HK-2 (cell line): ENCODE measurements around the gene ABCC1.

ENCODE experiments used
- DNase-seq: peaks from one replicate; pipeline ENCODE4 v3.0.0-alpha.2; 2018; ENCODE audit not compliant: unreplicated experiment

The ABCC1 gene

DNA sequence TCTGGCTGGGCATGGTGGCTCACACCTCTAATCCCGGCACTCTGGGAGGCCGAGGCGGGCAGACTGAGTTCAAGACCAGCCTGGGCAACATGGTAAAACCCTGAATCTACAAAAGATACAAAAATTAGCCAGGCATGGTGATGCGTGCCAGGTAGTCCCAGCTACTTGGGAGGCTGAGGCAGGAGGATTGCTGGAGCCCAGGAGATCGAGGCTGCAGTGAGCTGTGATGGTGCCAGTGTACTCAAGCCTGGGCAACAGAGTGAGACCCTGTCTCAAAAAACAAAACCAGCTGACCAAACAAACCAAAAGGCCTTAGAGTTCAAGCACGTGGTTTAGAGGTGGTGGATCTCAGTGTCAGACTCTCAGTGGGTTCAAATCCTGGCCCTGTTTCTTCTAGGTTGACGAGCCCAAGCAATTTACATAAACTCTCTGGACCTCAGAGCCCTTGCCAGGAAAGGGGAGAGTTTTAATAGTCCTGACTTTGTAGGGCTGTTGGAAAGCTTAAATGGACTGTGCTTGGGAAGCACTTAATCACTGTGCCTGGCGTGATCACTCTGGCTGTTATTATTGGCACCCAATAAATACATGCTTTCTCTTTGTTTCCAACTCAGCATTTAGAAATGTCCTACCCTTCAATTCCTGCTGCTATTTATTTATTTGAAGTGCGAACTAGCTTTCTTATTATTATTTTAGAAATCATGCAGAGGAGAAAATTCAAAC lies 44.7 kb downstream of the ABCC1 start:
- no peak for DNase-seq

DNA sequence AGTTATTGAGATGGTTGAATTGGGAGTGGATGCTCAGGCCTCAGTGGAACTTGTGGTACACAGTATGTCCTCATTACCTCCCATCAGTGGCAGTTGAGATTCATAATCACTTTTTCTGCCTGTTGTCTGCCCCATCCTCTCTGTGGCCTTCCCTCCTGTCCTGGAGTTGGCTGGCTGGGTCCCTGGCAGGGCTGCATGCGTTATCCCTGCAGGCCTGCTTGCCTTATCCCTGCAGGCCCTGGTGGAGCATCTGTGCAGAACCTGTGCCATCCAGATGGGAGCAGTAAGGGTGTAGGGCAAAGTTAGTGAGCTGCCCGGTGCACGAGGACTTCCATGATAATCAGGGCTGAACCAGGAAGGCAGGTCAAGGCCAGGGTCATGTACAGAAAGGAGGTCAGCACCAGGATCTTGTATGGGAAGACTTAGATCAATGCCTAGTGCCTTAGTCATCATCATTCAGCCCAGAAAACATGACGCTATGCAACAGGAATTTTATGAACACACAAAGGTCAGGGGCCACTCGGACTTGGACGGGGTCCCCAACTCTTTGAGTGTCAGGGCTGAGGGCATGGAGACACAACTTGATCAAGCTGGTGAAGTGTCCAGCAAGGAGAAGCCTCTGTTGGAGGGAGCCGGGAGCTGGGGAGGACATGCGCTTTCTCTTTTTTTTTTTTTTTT lies 47.2 kb downstream of the ABCC1 start:
- peak; percentile 69 for DNase-seq

DNA sequence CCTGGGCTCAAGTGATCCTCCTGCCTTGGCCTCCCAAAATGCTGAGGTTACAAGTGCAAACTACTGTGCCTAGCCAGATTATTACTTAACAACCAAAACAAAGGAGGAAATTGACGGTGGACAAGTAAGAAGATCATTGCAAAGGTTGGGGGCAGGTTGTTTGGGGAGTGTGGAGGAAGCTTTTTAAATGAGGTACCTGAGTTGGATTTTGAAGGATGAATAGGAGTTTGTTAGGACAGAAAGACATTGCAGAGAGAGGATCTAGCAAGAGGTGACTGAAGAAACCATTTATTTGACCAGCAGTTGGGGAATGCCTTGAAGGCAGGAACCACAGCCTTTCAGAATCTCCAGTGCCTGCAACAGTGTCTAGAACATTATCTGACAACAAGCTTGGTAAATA lies 51.3 kb downstream of the ABCC1 start:
- no peak for DNase-seq

DNA sequence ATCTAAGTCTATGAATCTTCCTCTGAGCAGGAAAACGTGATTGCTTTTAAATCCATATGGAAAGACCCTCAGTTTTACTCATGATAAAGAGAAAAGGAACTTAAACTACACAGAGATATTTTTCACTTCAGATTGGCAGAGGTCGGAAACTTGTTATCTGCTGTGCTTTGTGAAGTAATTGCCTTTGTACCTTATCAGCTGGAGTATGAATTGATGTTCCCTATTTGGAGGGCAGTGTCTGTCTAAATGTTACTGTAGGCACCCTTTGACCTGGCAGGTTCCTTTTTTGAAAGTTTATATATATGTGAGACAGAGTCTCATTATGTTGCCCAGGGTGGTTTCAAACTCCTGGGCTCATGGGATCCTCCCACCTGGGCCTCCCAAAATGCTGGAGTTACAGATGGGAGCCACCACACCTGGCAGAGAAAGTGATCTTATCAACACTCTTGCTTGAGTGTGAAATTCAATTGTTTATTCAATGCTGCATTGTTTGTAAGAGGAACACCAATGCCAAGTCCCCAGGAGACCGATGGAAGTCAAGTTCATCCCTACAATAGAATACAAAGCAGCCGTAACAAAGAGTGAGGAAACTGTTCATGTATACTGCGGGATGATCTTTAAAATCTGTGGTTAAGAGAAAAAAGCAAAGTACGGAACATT lies 52.3 kb downstream of the ABCC1 start:
- DNase-seq, result no peak

DNA sequence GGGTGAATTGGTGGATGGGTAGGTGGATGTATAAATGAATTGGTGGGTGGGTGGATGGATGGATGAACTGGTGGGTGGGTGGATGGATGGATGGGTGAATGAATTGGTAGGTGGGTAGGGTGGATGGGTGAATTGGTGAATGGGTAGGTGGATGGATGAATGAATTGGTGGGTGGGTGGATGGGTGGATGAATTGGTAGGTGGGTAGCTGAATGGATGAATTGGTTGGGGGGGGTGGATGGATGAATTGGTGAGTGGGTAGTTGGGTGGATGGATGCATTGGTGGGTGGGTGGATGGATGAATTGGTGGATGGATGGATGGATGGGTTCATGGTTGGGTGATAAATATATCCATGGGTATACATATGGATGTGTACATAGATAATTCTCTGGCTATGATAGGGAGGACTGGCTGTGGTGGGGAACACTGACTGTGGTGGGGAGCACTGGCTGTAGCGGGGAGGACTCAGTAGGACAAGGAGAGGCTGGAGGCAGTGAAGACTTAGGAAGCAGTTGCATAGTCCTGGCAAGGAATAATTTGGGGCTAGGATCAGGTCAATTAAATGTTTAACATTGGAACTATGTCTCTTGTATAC lies 54.4 kb downstream of the ABCC1 start:
- DNase-seq, result no peak

DNA sequence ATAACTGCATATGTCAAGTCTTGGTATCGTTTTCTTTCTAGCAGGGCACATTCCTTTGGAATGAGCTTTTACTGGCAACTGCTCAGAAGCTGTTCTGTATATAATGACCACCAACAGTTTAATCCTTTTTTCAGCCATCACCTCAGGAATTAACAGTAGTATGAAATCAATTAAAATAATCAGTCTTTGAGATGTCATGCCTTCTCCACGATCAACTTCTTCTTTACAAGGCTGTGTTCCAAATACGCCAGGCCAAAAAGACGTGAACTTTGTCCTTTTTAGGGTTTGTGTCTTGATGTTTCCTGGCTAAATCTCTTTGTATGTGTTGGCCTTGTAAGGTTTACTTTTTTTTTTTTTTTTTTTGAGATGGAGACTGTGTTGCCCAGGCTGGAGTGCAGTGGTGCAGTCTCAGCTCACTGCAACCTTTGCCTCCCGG lies 54.9 kb downstream of the ABCC1 start:
- DNase-seq, result no peak

DNA sequence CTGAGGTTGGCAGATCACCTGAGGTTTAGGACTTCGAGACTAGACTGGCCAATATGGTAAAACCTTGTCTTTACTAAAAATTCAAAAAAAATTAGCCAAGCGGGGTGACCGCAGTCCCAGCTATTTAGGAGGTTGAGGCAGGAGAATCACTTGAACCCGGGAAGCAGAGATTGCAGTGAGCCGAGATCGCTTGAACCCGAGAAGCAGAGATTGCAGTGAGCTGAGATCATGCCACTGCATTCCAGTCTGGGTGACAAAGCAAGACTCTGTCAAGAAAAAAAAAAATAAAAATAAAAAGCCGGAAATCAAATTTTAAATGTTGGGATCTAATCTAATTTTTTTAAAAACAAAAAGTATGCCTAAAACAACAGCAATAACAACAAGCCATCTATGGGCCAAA lies 56.3 kb downstream of the ABCC1 start:
- no peak for DNase-seq

DNA sequence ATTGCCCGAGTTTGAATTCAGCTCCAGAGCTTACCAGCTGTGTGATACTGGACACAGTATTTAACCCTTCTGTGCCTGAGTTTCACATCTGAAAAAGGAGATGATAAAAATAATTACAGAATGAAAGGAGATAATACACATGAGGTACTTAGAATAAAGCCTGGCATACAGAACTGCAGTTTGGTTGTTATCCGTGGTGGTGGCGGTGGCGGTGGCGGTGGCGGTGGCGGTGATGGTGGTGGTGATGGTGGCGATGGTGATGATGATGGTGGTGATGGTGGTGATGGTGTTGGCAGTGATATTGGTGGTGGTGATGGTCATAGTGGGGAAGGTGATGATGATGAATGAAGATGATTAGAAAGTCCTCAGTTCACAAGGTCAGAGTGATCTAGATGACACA lies 57.2 kb downstream of the ABCC1 start:
- no peak for DNase-seq

DNA sequence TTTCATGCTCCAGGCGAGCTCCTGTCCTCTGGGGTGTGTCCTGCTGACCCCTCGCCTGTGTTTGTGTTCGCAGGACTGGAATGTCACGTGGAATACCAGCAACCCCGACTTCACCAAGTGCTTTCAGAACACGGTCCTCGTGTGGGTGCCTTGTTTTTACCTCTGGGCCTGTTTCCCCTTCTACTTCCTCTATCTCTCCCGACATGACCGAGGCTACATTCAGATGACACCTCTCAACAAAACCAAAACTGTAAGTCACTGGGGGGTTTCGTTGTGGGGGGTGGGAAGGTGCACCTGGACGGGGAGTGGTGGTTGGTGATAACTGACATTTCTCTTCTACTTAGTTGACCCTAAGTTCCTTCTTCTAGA lies 58.3 kb downstream of the ABCC1 start:
- DNase-seq, result no peak

DNA sequence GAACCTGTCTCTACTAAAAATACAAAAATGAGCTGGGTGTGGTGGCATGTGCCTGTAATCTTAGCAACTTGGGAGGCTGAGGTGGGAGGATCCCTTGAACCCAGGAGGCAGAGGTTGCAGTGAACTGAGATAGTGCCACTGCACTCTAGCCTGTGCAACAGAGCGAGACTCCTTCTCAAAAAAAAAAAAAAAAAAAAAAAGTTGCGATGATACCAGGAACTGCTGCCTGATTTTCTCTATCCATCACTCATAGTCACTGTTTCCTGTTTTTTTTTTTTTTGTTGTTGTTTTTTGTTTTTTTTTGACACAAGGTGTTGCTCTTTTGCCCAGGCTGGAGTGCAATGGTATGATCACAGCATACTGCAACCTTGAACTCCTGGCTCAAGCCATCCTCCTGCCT lies 59.2 kb downstream of the ABCC1 start:
- DNase-seq, result no peak

DNA sequence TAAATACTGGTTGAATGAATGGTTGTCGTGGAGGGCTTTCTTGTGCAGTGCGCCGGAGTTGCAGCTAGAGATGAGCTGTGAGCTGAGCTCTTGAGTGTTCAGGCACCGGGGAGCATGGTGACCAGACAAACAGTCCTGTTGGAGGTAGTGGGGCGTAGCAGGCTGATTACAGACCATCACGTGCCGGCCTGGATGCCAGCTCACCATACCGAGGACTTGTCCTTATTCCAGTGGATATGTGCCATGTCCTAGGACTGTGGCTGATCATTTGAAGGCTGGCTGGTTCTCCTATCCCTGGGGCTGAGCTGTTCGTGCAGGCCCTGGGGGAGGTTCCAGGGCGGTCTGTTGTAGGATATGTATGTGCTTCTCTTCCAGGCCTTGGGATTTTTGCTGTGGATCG lies 60.0 kb downstream of the ABCC1 start:
- DNase-seq, result peak; percentile 79

DNA sequence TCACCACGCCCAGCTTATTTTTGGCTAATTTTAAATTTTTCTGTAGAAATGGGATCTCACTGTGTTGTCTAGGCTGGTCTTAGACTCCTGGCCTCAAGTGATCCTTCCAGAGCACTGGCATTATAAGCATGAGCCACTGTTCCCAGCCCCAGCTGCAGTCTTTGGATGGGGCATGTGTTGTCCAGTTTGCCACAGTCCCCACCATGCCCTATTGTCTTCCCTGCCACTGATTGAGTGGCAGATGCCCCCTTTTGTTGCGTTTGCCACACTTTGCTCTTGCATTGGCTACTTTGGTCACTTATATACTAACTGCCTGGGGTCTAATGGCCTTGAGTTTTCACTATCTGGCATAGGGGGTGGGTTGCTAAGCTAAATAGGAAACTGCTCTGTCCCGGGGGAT lies 60.8 kb downstream of the ABCC1 start:
- DNase-seq, result no peak

DNA sequence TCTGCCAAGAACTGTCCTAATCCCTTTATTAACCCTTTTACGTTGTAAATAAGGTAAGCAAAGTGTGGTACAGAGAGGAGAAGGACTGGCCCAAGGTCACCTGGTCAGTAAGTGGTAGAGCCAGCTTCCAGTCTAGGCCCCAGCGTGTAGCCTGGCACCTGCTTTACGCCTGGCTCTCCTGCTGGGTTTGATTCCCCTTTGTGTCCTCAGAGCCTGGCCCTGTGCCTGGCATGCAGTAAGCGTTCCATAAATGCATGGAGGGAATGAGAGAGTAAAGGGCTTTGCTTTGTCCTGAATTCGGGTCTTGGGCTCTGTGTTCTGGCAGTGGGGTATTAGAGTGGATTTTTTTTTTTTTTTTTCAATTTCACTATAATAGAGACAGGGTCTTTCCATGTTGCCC lies 62.7 kb downstream of the ABCC1 start:
- no peak for DNase-seq

DNA sequence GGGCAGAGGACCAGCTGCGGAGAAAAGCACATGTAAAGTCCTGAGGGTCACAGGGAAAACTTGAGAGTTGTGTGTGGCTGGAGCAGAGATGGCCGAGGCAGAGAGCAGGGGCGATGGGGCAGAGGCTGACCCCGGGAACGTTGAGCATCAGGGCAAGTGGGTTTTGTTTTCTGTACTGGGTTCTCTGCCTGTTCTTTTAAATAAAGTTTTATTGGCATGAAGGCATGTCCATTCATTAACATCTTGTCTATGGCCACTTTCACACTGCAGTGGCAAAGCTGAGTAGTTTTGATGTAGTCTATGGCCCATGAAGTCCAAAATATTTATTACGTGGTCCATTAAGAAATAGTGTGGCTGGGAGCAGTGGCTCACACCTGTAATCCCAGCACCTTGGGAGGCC lies 64.4 kb downstream of the ABCC1 start:
- no peak for DNase-seq

DNA sequence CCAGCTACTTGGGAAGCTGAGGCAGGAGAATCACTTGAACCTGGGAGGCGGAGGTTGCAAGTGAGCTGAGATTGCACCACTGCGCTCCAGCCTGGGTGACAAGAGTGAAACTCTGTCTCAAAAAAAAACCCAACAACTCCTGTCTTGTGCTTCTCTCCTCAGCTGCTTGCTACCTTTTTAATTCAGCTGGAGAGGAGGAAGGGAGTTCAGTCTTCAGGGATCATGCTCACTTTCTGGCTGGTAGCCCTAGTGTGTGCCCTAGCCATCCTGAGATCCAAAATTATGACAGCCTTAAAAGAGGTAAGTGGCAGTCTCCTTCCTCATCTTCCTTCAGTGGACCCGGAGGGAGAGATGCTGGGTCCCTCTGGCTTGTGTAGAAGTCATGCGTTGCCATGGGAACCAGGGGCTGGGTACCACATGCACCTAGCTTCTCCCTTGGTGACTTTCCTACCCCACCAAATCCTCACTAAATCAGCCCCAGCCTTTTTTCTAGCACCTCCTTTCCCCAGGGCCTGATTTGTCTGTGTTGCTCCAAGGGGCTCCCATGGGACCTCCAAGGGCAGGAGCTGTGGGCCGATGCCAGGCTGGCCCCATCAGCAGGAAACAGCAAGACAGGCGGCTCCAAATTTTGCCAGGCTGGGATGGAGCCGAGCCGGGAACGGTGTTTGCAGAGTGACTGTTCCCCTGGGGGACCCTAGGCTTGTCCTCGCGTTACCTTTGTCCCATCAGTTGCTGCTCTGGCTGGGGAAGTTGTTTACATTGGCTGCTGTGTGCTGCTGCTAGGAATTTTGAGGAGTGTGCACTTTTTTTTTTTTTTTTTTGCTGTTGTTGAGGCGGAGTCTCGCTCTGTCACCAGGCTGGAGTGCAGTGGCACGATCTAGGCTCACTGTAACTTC lies 65.2 kb downstream of the ABCC1 start:
- no peak for DNase-seq

DNA sequence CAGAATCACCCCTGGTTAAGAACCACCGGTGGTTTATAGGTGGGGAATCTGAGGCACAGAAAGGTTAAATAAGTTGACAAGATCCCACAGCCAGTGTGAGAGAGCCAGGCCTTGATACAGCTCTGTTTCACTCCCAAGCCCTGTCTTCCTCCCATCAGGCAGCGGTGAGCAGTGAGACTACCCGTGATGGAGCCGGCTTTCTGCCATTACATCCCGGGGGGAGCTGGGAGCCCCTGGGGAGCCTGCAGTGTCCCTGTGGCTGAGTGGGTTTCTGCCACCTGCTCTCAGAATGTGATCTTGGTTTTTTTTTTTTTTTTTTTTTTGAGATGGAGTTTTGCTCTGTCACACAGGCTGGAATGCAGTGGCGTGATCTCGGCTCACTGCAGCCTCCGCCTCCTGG lies 66.4 kb downstream of the ABCC1 start:
- no peak for DNase-seq

DNA sequence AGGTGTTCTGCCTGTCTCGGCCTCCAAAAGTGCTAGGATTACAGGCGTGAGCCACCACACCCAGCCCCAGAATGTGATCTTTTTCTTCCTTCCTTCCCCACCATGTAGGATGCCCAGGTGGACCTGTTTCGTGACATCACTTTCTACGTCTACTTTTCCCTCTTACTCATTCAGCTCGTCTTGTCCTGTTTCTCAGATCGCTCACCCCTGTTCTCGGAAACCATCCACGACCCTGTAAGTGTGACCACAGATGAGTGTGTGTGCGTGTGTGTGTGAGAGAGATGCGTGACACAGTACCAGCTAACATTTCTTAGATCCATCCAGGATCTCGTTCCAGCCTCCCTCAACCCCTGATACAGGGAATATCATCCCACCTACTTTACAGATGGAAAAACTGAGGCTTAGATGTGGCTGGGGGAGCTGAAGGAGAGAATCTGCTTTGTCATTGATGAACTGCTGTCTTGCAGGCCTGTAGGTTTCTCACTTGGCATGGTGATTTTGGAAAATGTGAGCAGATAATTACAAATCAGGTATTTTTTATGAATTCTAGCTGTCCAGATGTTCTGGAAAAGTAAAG lies 67.1 kb downstream of the ABCC1 start:
- DNase-seq, result no peak

DNA sequence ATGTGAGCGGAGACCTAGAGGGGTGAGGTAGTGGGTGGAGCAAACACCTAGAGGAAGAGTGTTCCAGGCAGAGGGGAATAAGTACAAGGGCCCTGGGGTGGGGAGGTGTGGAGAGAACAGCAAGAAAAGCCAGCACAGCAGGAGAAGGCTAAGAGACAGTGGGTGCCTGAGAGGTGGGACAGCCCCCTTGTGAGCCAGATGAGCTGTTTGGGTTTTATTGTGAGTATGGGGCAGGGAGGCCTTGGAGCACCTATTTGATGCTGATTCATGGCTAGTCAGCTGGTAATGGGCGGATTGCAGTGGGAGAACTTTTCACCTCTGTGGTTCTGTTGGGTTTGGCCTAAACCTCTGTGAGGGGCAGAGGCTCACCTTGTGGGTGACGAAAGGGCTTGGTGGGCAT lies 68.4 kb downstream of the ABCC1 start:
- DNase-seq, result no peak

DNA sequence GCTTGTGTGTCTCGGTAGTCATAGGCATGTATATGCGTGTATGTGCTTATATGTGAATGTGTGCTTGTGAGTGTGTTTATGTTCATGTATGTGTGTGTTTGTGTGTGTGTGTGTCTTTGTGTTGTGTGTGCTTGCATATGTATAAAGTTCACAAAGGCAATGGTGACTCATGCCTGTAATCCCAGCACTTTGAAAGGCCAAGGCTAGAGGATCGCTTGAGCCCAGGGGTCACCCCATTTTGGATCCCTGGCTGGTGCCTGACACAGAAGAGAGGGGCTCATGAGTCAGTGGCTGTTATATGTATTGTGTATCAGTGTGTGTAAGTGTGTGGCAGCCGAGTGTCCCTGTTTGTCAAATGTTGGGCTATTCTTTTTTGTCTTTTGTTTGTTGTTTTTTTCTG lies 69.3 kb downstream of the ABCC1 start:
- no peak for DNase-seq

DNA sequence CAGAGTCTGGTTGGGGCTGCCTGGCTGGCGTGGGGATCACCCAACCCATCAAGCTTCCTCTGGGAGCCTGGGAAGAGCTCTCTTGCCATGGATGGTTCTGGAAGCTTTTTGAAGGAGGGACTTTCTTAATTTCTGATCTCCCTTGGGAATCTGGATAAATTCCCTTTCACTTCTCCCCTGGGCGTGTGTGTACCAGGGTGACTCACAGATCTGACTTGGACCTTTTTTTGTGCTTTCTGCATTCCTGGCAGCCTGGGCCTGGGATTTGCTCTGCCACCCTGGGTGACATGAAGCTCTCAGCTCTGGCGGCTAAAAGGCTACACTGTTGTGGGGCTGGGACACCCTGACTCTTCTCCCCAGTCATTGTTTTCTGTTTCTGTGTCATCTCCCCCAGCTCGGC lies 70.1 kb downstream of the ABCC1 start:
- DNase-seq, result peak; percentile 22

DNA sequence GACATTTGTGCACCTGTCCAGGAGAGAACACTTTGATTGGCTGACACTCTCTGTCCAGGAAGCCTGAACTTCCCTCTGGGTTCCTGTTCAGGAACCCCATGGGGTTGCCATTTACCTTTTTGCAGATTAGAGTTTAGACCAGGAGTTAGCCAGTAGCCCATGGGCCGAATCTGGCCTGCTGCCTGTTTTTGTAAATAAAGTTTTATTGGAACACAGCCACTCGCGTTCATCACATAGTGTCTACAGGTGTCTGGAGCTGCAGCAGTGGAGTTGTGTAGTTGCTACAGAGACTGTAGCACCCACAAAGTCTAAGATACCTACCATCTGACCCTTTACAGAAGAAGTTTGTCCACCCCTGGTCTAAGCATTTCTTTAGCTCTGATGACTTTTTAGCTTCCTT lies 70.9 kb downstream of the ABCC1 start:
- no peak for DNase-seq

DNA sequence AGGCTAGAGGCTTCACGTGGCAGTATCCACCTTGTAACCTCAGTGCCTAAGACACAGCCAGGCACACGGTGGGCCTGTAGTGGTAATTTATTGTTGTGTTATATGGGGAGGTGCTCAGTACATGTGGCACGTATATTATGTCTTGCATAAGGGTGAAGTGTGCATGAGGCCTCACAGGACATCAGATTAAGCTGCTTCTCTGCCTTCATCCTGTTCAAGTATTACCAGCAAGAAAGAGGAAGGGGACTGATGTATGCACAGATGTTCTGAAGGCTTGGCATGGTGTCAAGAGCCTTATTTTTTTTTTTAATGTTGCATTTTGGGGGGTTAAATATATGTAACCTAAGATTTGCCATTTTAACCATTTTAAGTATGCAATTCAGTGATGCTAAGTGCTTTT lies 71.6 kb downstream of the ABCC1 start:
- no peak for DNase-seq
